ENCODE data around the gene AP4M1.

AP4M1 gene

GRCh38 chr7:100118388-100119071 lies 17.1 kb downstream of the AP4M1 start:
- Histone ChIP-seq H3K9me3 (ENCODE audit: control extremely low read depth in 1 of 5, control insufficient read depth in 4 of 5, insufficient read depth in 2 of 5, low read depth in 1 of 5, low read length in 4 of 5) (no peaks in the 10 kb centered on the region), H3K36me3 (ENCODE audit: control insufficient read depth in 4 of 4, insufficient read depth in 4 of 4, low read length in 3 of 4) (peaks cover 0 to 7% (median 3%) of the 10 kb centered on the region in 4 experiments), H3K27me3 (replicated peaks in 2 of 5; ENCODE audit: control insufficient read depth in 4 of 5, insufficient read depth in 5 of 5, low read length in 4 of 5) (no peaks in the 10 kb centered on the region), H3K27ac (ENCODE audit: insufficient read depth in 1 of 2, low read depth in 1 of 2, low read length in 2 of 2, poor library complexity in 1 of 2, severe bottlenecking in 2 of 2) (peak overlapping the region; percentile 97 to 99), H3K4me1 (ENCODE audit: control extremely low read depth in 1 of 4, control insufficient read depth in 4 of 4, insufficient read depth in 4 of 4, low read length in 3 of 4) (peaks cover 2 to 22% (median 12%) of the 10 kb centered on the region in 4 experiments), H3K4me3 (ENCODE audit: control insufficient read depth in 1 of 7, extremely low read depth in 1 of 7, insufficient read depth in 4 of 7, low read depth in 2 of 7, low read length in 6 of 7) (peak overlapping the region; percentile 73 to 97 (median 94))
- DNase-seq: no peak
- ChIA-PET POLR2A (no interaction called here), CTCF (no interaction called here)
- WGBS (ENCODE audit: insufficient coverage): 22% methylated on average over 17 of the region's 18 CpGs

GRCh38 chr7:100119072-100119969 lies 17.9 kb downstream of the AP4M1 start, which contains the start of the genes CNPY4 and TAF6:
Gene CNPY4 (plus strand): TSS chr7:100119634. CDS start chr7:100119745, 111 bp downstream.
Gene TAF6 (minus strand): TSS chr7:100119358. CDS start chr7:100114209, 5,149 bp downstream.
- peaks cover 2 to 22% (median 12%) of the 10 kb centered on the region in 4 experiments for H3K4me1 ChIP-seq (ENCODE audit: control extremely low read depth in 1 of 4, control insufficient read depth in 4 of 4, insufficient read depth in 4 of 4, low read length in 3 of 4)
- H3K36me3 ChIP-seq (ENCODE audit: control insufficient read depth in 4 of 4, insufficient read depth in 4 of 4, low read length in 3 of 4): peaks cover 0 to 1% (median 0%) of the 10 kb centered on the region in 4 experiments
- ChIA-PET CTCF (interaction anchor here (0.9 to 1.8 kb wide), 4 partner anchors 10 to 31 kb away, joined by 3 to 5 read pairs (median 4); no protein-coding TSS in a partner anchor), POLR2A (interaction anchor here (1.2 kb wide), 1 partner anchor 18 kb away, joined by 4 read pairs; the partner anchor contains the start of genes AP4M1 and MCM7)
- WGBS (ENCODE audit: insufficient coverage): 0% methylated on average over 38 of the region's 49 CpGs
- no peaks in the 10 kb centered on the region for H3K27me3 ChIP-seq (replicated peaks in 2 of 5; ENCODE audit: control insufficient read depth in 4 of 5, insufficient read depth in 5 of 5, low read length in 4 of 5)
- peak within 1 kb of the TSS; percentile 73 to 97 (median 94) for H3K4me3 ChIP-seq (ENCODE audit: control insufficient read depth in 1 of 7, extremely low read depth in 1 of 7, insufficient read depth in 4 of 7, low read depth in 2 of 7, low read length in 6 of 7)
- DNase-seq: peak; percentile 94 to 97 (median 96)
- peak within 1 kb of the TSS; percentile 97 to 99 for H3K27ac ChIP-seq (ENCODE audit: insufficient read depth in 1 of 2, low read depth in 1 of 2, low read length in 2 of 2, poor library complexity in 1 of 2, severe bottlenecking in 2 of 2)
- H3K9me3 ChIP-seq (ENCODE audit: control extremely low read depth in 1 of 5, control insufficient read depth in 4 of 5, insufficient read depth in 2 of 5, low read depth in 1 of 5, low read length in 4 of 5): no peaks in the 10 kb centered on the region

GRCh38 chr7:100119970-100120732 lies 18.7 kb downstream of the AP4M1 start:
- H3K27me3 ChIP-seq (replicated peaks in 2 of 5; ENCODE audit: control insufficient read depth in 4 of 5, insufficient read depth in 5 of 5, low read length in 4 of 5): no peaks in the 10 kb centered on the region
- peaks cover 2 to 24% (median 15%) of the 10 kb centered on the region in 4 experiments for H3K4me1 ChIP-seq (ENCODE audit: control extremely low read depth in 1 of 4, control insufficient read depth in 4 of 4, insufficient read depth in 4 of 4, low read length in 3 of 4)
- POLR2A ChIA-PET: interaction anchor here (1.2 kb wide), 1 partner anchor 19 kb away, joined by 4 read pairs; the partner anchor contains the start of genes AP4M1 and MCM7
- H3K27ac ChIP-seq (ENCODE audit: insufficient read depth in 1 of 2, low read depth in 1 of 2, low read length in 2 of 2, poor library complexity in 1 of 2, severe bottlenecking in 2 of 2): peak overlapping the region; percentile 97 to 99
- peak overlapping the region; percentile 55 to 97 (median 94) for H3K4me3 ChIP-seq (ENCODE audit: control insufficient read depth in 1 of 7, extremely low read depth in 1 of 7, insufficient read depth in 4 of 7, low read depth in 2 of 7, low read length in 6 of 7)
- peaks cover 0 to 6% (median under 1%) of the 10 kb centered on the region in 4 experiments for H3K36me3 ChIP-seq (ENCODE audit: control insufficient read depth in 4 of 4, insufficient read depth in 4 of 4, low read length in 3 of 4)
- WGBS (ENCODE audit: insufficient coverage): 47% methylated on average over 14 of the region's 19 CpGs
- no peaks in the 10 kb centered on the region for H3K9me3 ChIP-seq (ENCODE audit: control extremely low read depth in 1 of 5, control insufficient read depth in 4 of 5, insufficient read depth in 2 of 5, low read depth in 1 of 5, low read length in 4 of 5)
- CTCF ChIA-PET: interaction anchor here (0.9 to 1.8 kb wide), 6 partner anchors 10 to 32 kb away, joined by 3 to 5 read pairs (median 4); no protein-coding TSS in a partner anchor
- DNase-seq: peak; percentile 49 to 76 (median 72)

DNA sequence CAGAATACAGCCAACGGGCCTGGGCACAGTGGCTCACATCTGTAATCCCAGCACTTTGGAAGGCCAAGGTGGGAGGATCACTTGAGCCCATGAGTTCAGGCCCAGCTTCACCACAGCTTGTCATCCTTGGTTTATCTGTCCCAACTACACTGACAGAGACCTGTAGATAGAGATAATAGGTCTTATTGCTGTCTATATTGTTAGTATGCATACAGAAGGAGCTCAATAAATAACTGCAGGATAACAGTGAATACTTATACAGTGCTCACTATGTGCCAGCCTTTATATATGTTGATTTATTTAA lies 19.2 kb downstream of the AP4M1 start:
- Histone ChIP-seq H3K4me3 (ENCODE audit: control insufficient read depth in 1 of 7, extremely low read depth in 1 of 7, insufficient read depth in 4 of 7, low read depth in 2 of 7, low read length in 6 of 7) (peak overlapping the region in 3 of 7 experiments; percentile 84 to 95 (median 95)), H3K27me3 (replicated peaks in 2 of 5; ENCODE audit: control insufficient read depth in 4 of 5, insufficient read depth in 5 of 5, low read length in 4 of 5) (no peaks in the 10 kb centered on the region), H3K27ac (ENCODE audit: insufficient read depth in 1 of 2, low read depth in 1 of 2, low read length in 2 of 2, poor library complexity in 1 of 2, severe bottlenecking in 2 of 2) (peak overlapping the region in 1 of 2 experiments; percentile 99), H3K36me3 (ENCODE audit: control insufficient read depth in 4 of 4, insufficient read depth in 4 of 4, low read length in 3 of 4) (peaks cover 0 to 6% (median under 1%) of the 10 kb centered on the region in 4 experiments), H3K9me3 (ENCODE audit: control extremely low read depth in 1 of 5, control insufficient read depth in 4 of 5, insufficient read depth in 2 of 5, low read depth in 1 of 5, low read length in 4 of 5) (no peaks in the 10 kb centered on the region), H3K4me1 (ENCODE audit: control extremely low read depth in 1 of 4, control insufficient read depth in 4 of 4, insufficient read depth in 4 of 4, low read length in 3 of 4) (peaks cover 2 to 27% (median 17%) of the 10 kb centered on the region in 4 experiments)
- CTCF ChIA-PET: interaction anchor here (0.9 to 1.8 kb wide), 6 partner anchors 9 to 33 kb away, joined by 3 to 5 read pairs (median 4); no protein-coding TSS in a partner anchor
- WGBS (ENCODE audit: insufficient coverage): 91% methylated on average over 1 of the region's 1 CpG
- no peak for DNase-seq
- POLR2A ChIA-PET: interaction anchor here (1.2 kb wide), 1 partner anchor 19 kb away, joined by 4 read pairs; the partner anchor contains the start of genes AP4M1 and MCM7

GRCh38 chr7:100122067-100122466 lies 20.6 kb downstream of the AP4M1 start:
- POLR2A ChIA-PET: no interaction called here
- CTCF ChIA-PET: no interaction called here
- Histone ChIP-seq H3K27ac (ENCODE audit: insufficient read depth in 1 of 2, low read depth in 1 of 2, low read length in 2 of 2, poor library complexity in 1 of 2, severe bottlenecking in 2 of 2) (no peak overlapping the region), H3K36me3 (ENCODE audit: control insufficient read depth in 4 of 4, insufficient read depth in 4 of 4, low read length in 3 of 4) (peaks cover 0 to 6% (median under 1%) of the 10 kb centered on the region in 4 experiments), H3K27me3 (replicated peaks in 2 of 5; ENCODE audit: control insufficient read depth in 4 of 5, insufficient read depth in 5 of 5, low read length in 4 of 5) (no peaks in the 10 kb centered on the region), H3K4me3 (ENCODE audit: control insufficient read depth in 1 of 7, extremely low read depth in 1 of 7, insufficient read depth in 4 of 7, low read depth in 2 of 7, low read length in 6 of 7) (no peak overlapping the region), H3K4me1 (ENCODE audit: control extremely low read depth in 1 of 4, control insufficient read depth in 4 of 4, insufficient read depth in 4 of 4, low read length in 3 of 4) (peaks cover 2 to 32% (median 25%) of the 10 kb centered on the region in 4 experiments), H3K9me3 (ENCODE audit: control extremely low read depth in 1 of 5, control insufficient read depth in 4 of 5, insufficient read depth in 2 of 5, low read depth in 1 of 5, low read length in 4 of 5) (no peaks in the 10 kb centered on the region)
- no peak for DNase-seq
- WGBS (ENCODE audit: insufficient coverage): 98% methylated on average over 6 of the region's 13 CpGs

- peak in 2 of 3 donors; percentile 45 to 49 for DNase-seq
- Histone ChIP-seq H3K4me1 (ENCODE audit: control extremely low read depth in 1 of 4, control insufficient read depth in 4 of 4, insufficient read depth in 4 of 4, low read length in 3 of 4) (peaks cover 2 to 35% (median 28%) of the 10 kb centered on the region in 4 experiments), H3K27ac (ENCODE audit: insufficient read depth in 1 of 2, low read depth in 1 of 2, low read length in 2 of 2, poor library complexity in 1 of 2, severe bottlenecking in 2 of 2) (no peak overlapping the region), H3K27me3 (replicated peaks in 2 of 5; ENCODE audit: control insufficient read depth in 4 of 5, insufficient read depth in 5 of 5, low read length in 4 of 5) (no peaks in the 10 kb centered on the region), H3K36me3 (ENCODE audit: control insufficient read depth in 4 of 4, insufficient read depth in 4 of 4, low read length in 3 of 4) (peaks cover 0 to 6% (median under 1%) of the 10 kb centered on the region in 4 experiments), H3K9me3 (ENCODE audit: control extremely low read depth in 1 of 5, control insufficient read depth in 4 of 5, insufficient read depth in 2 of 5, low read depth in 1 of 5, low read length in 4 of 5) (no peaks in the 10 kb centered on the region), H3K4me3 (ENCODE audit: control insufficient read depth in 1 of 7, extremely low read depth in 1 of 7, insufficient read depth in 4 of 7, low read depth in 2 of 7, low read length in 6 of 7) (no peak overlapping the region)
- ChIA-PET CTCF (interaction anchor here (1.0 kb wide), 1 partner anchor 96 kb away, joined by 4 read pairs; no protein-coding TSS in a partner anchor), POLR2A (no interaction called here)
- WGBS (ENCODE audit: insufficient coverage): 90% methylated on average over 1 of the region's 1 CpG
Observed at GRCh38 chr7:100122568-100122967, 21.1 kb downstream of the AP4M1 start.
